Measurements from ENCODE around the gene NLRP1. TPM values are rescaled to one million over a fixed set of nuclear protein-coding genes. Genes with fewer than 3 reads are reported as not detected.

Gene NLRP1
- total RNA-seq, 2 donors from 2014 or later: 11.4 to 16.5 TPM

- Histone ChIP-seq H3K27ac (no peak overlapping the region), H3K9me3 (no peaks in the 10 kb centered on the region), H3K27me3 (no peaks in the 10 kb centered on the region), H3K36me3 (no peaks in the 10 kb centered on the region), H3K4me1 (no peaks in the 10 kb centered on the region), H3K4me3 (no peak overlapping the region)
- DNase-seq (ENCODE audit: low spot score): no peak
- TF ChIP-seq, protein P1, sequence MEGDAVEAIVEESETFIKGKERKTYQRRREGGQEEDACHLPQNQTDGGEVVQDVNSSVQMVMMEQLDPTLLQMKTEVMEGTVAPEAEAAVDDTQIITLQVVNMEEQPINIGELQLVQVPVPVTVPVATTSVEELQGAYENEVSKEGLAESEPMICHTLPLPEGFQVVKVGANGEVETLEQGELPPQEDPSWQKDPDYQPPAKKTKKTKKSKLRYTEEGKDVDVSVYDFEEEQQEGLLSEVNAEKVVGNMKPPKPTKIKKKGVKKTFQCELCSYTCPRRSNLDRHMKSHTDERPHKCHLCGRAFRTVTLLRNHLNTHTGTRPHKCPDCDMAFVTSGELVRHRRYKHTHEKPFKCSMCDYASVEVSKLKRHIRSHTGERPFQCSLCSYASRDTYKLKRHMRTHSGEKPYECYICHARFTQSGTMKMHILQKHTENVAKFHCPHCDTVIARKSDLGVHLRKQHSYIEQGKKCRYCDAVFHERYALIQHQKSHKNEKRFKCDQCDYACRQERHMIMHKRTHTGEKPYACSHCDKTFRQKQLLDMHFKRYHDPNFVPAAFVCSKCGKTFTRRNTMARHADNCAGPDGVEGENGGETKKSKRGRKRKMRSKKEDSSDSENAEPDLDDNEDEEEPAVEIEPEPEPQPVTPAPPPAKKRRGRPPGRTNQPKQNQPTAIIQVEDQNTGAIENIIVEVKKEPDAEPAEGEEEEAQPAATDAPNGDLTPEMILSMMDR (IDR thresholded peaks at IDR 0.05): no peak
These were observed 74.8 kb downstream of the NLRP1 start for GRCh38 chr17:5509482-5509881.

- H3K27me3 ChIP-seq: no peaks in the 10 kb centered on the region
- TF ChIP-seq, protein P1 (IDR thresholded peaks at IDR 0.05): no peak
- H3K36me3 ChIP-seq: no peaks in the 10 kb centered on the region
- no peaks in the 10 kb centered on the region for H3K9me3 ChIP-seq
- H3K27ac ChIP-seq: no peak overlapping the region
- no peak overlapping the region for H3K4me3 ChIP-seq
- DNase-seq (ENCODE audit: low spot score): no peak
- H3K4me1 ChIP-seq: no peaks in the 10 kb centered on the region
These were observed 75.5 kb downstream of the NLRP1 start for GRCh38 chr17:5508810-5509209.

GRCh38 chr17:5506307-5506706, 78.0 kb downstream of the NLRP1 start:
- H3K4me3 ChIP-seq: no peak overlapping the region
- no peaks in the 10 kb centered on the region for H3K9me3 ChIP-seq
- H3K36me3 ChIP-seq: no peaks in the 10 kb centered on the region
- TF ChIP-seq, protein P1 (IDR thresholded peaks at IDR 0.05): no peak
- DNase-seq (ENCODE audit: low spot score): no peak
- H3K4me1 ChIP-seq: peaks cover 0 to 1% of the 10 kb centered on the region in 2 donors
- no peak overlapping the region for H3K27ac ChIP-seq
- no peaks in the 10 kb centered on the region for H3K27me3 ChIP-seq

GRCh38 chr17:5502552-5502951, 81.8 kb downstream of the NLRP1 start:
- TF ChIP-seq, protein P1 (IDR thresholded peaks at IDR 0.05): no peak
- Histone ChIP-seq H3K4me1 (peaks cover 0 to 18% of the 10 kb centered on the region in 2 donors), H3K27me3 (no peaks in the 10 kb centered on the region), H3K9me3 (no peaks in the 10 kb centered on the region), H3K27ac (no peak overlapping the region), H3K36me3 (no peaks in the 10 kb centered on the region), H3K4me3 (no peak overlapping the region)
- no peak for DNase-seq (ENCODE audit: low spot score)

DNA sequence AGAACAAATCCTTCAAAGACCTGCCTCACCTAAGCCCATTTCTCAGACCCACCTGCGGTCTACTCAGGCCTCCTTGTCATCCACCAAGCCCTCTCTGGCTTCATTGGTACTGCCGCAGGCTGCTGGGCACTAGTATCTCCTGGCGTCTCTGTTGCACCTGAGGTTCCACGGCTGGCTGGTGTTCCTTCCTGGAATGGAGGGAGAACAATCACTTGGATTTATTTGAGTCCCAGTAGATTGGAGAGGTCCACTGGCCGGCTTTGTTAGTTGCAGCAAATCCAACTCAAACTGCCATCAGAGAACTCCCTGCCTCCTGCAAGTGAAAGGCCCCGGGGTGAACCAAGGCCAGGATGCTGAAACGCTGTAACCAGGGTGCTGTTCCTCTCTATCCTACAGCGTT, 82.6 kb downstream of the NLRP1 start:
- peaks cover 0 to 18% of the 10 kb centered on the region in 2 donors for H3K4me1 ChIP-seq
- H3K27me3 ChIP-seq: no peaks in the 10 kb centered on the region
- no peak overlapping the region for H3K4me3 ChIP-seq
- DNase-seq (ENCODE audit: low spot score): no peak
- no peaks in the 10 kb centered on the region for H3K9me3 ChIP-seq
- H3K27ac ChIP-seq: no peak overlapping the region
- no peaks in the 10 kb centered on the region for H3K36me3 ChIP-seq
- TF ChIP-seq, protein P1 (IDR thresholded peaks at IDR 0.05): no peak

Measured in right atrium auricular region (tissue), 2 donors.